ENCODE measurements around the gene STMND1.

Gene STMND1

GRCh38 chr6:17157617-17158016 lies 55.8 kb downstream of the STMND1 start:
- Histone ChIP-seq H3K36me3 (ENCODE audit: insufficient read depth, low read length) (no peaks in the 10 kb centered on the region), H3K79me2 (ENCODE audit: control insufficient read depth, insufficient read depth, low read length, unreplicated experiment) (no peaks in the 10 kb centered on the region), H3K27me3 (ENCODE audit: insufficient read depth, low read length) (peaks cover 45% of the 10 kb centered on the region), H3K27ac (ENCODE audit: low read depth, low read length) (no peak overlapping the region), H2AFZ (ENCODE audit: low read length, unreplicated experiment) (no peak overlapping the region), H3K4me3 (ENCODE audit: low read depth, low read length) (no peak overlapping the region), H3K4me1 (ENCODE audit: control insufficient read depth, insufficient read depth, low read length, unreplicated experiment) (no peaks in the 10 kb centered on the region)

- Histone ChIP-seq H3K4me1 (ENCODE audit: control insufficient read depth, insufficient read depth, low read length, unreplicated experiment) (no peaks in the 10 kb centered on the region), H3K79me2 (ENCODE audit: control insufficient read depth, insufficient read depth, low read length, unreplicated experiment) (no peaks in the 10 kb centered on the region), H3K27me3 (ENCODE audit: insufficient read depth, low read length) (peaks cover 45% of the 10 kb centered on the region), H3K4me3 (ENCODE audit: low read depth, low read length) (no peak overlapping the region), H3K36me3 (ENCODE audit: insufficient read depth, low read length) (no peaks in the 10 kb centered on the region), H2AFZ (ENCODE audit: low read length, unreplicated experiment) (no peak overlapping the region), H3K27ac (ENCODE audit: low read depth, low read length) (no peak overlapping the region)
These were observed 57.4 kb downstream of the STMND1 start for GRCh38 chr6:17159240-17159639.

- Histone ChIP-seq H3K79me2 (ENCODE audit: control insufficient read depth, insufficient read depth, low read length, unreplicated experiment) (no peaks in the 10 kb centered on the region), H3K4me3 (ENCODE audit: low read depth, low read length) (no peak overlapping the region), H3K36me3 (ENCODE audit: insufficient read depth, low read length) (no peaks in the 10 kb centered on the region), H3K27ac (ENCODE audit: low read depth, low read length) (no peak overlapping the region), H3K27me3 (ENCODE audit: insufficient read depth, low read length) (peaks cover 45% of the 10 kb centered on the region), H2AFZ (ENCODE audit: low read length, unreplicated experiment) (no peak overlapping the region), H3K4me1 (ENCODE audit: control insufficient read depth, insufficient read depth, low read length, unreplicated experiment) (no peaks in the 10 kb centered on the region)
These were observed 59.2 kb downstream of the STMND1 start for GRCh38 chr6:17161076-17161475.

- Histone ChIP-seq H3K27me3 (ENCODE audit: insufficient read depth, low read length) (peaks cover 18% of the 10 kb centered on the region), H2AFZ (ENCODE audit: low read length, unreplicated experiment) (no peak overlapping the region), H3K79me2 (ENCODE audit: control insufficient read depth, insufficient read depth, low read length, unreplicated experiment) (no peaks in the 10 kb centered on the region), H3K36me3 (ENCODE audit: insufficient read depth, low read length) (no peaks in the 10 kb centered on the region), H3K4me1 (ENCODE audit: control insufficient read depth, insufficient read depth, low read length, unreplicated experiment) (no peaks in the 10 kb centered on the region), H3K27ac (ENCODE audit: low read depth, low read length) (no peak overlapping the region), H3K4me3 (ENCODE audit: low read depth, low read length) (no peak overlapping the region)
These were observed 63.5 kb downstream of the STMND1 start for GRCh38 chr6:17165383-17165782.

- no peak overlapping the region for H3K27ac ChIP-seq (ENCODE audit: low read depth, low read length)
- no peaks in the 10 kb centered on the region; the same call in 1 of the 2 replicates for H3K27me3 ChIP-seq (ENCODE audit: insufficient read depth, low read length)
- H3K79me2 ChIP-seq (ENCODE audit: control insufficient read depth, insufficient read depth, low read length, unreplicated experiment), result no peaks in the 10 kb centered on the region
- no peak overlapping the region for H2AFZ ChIP-seq (ENCODE audit: low read length, unreplicated experiment)
- H3K4me1 ChIP-seq (ENCODE audit: control insufficient read depth, insufficient read depth, low read length, unreplicated experiment), result no peaks in the 10 kb centered on the region
- H3K4me3 ChIP-seq (ENCODE audit: low read depth, low read length), result no peak overlapping the region
- no peaks in the 10 kb centered on the region for H3K36me3 ChIP-seq (ENCODE audit: insufficient read depth, low read length)
These were observed 65.6 kb downstream of the STMND1 start for GRCh38 chr6:17167327-17167979.

GRCh38 chr6:17169291-17169690 lies 67.4 kb downstream of the STMND1 start:
- Histone ChIP-seq H3K27me3 (ENCODE audit: insufficient read depth, low read length) (no peaks in the 10 kb centered on the region; the same call in 1 of the 2 replicates), H3K4me1 (ENCODE audit: control insufficient read depth, insufficient read depth, low read length, unreplicated experiment) (no peaks in the 10 kb centered on the region), H2AFZ (ENCODE audit: low read length, unreplicated experiment) (no peak overlapping the region), H3K4me3 (ENCODE audit: low read depth, low read length) (no peak overlapping the region), H3K36me3 (ENCODE audit: insufficient read depth, low read length) (no peaks in the 10 kb centered on the region), H3K79me2 (ENCODE audit: control insufficient read depth, insufficient read depth, low read length, unreplicated experiment) (no peaks in the 10 kb centered on the region), H3K27ac (ENCODE audit: low read depth, low read length) (no peak overlapping the region)

GRCh38 chr6:17169711-17170110 lies 67.9 kb downstream of the STMND1 start:
- H2AFZ ChIP-seq (ENCODE audit: low read length, unreplicated experiment), result no peak overlapping the region
- no peaks in the 10 kb centered on the region; the same call in 1 of the 2 replicates for H3K27me3 ChIP-seq (ENCODE audit: insufficient read depth, low read length)
- no peak overlapping the region for H3K4me3 ChIP-seq (ENCODE audit: low read depth, low read length)
- no peak overlapping the region for H3K27ac ChIP-seq (ENCODE audit: low read depth, low read length)
- H3K36me3 ChIP-seq (ENCODE audit: insufficient read depth, low read length), result no peaks in the 10 kb centered on the region
- no peaks in the 10 kb centered on the region for H3K79me2 ChIP-seq (ENCODE audit: control insufficient read depth, insufficient read depth, low read length, unreplicated experiment)
- H3K4me1 ChIP-seq (ENCODE audit: control insufficient read depth, insufficient read depth, low read length, unreplicated experiment), result no peaks in the 10 kb centered on the region

GRCh38 chr6:17172836-17173470 lies 71.1 kb downstream of the STMND1 start:
- H3K79me2 ChIP-seq (ENCODE audit: control insufficient read depth, insufficient read depth, low read length, unreplicated experiment), result no peaks in the 10 kb centered on the region

GRCh38 chr6:17178326-17178725 lies 76.5 kb downstream of the STMND1 start:
- H3K4me3 ChIP-seq (ENCODE audit: low read depth, low read length), result no peak overlapping the region
- H3K4me1 ChIP-seq (ENCODE audit: control insufficient read depth, insufficient read depth, low read length, unreplicated experiment), result no peaks in the 10 kb centered on the region
- no peaks in the 10 kb centered on the region for H3K79me2 ChIP-seq (ENCODE audit: control insufficient read depth, insufficient read depth, low read length, unreplicated experiment)
- H3K36me3 ChIP-seq (ENCODE audit: insufficient read depth, low read length), result no peaks in the 10 kb centered on the region
- H3K27ac ChIP-seq (ENCODE audit: low read depth, low read length), result no peak overlapping the region
- peaks cover 4% of the 10 kb centered on the region; the same call in 1 of the 2 replicates for H3K27me3 ChIP-seq (ENCODE audit: insufficient read depth, low read length)
- no peak overlapping the region for H2AFZ ChIP-seq (ENCODE audit: low read length, unreplicated experiment)

More at GRCh38 chr6:17172836-17173470, 71.1 kb downstream of the STMND1 start:
- H3K4me3 ChIP-seq (ENCODE audit: low read depth, low read length), result no peak overlapping the region
- no peaks in the 10 kb centered on the region for H3K36me3 ChIP-seq (ENCODE audit: insufficient read depth, low read length)
- peaks cover 3% of the 10 kb centered on the region; the same call in 1 of the 2 replicates for H3K27me3 ChIP-seq (ENCODE audit: insufficient read depth, low read length)
- H3K4me1 ChIP-seq (ENCODE audit: control insufficient read depth, insufficient read depth, low read length, unreplicated experiment), result no peaks in the 10 kb centered on the region
- no peak overlapping the region for H2AFZ ChIP-seq (ENCODE audit: low read length, unreplicated experiment)
- H3K27ac ChIP-seq (ENCODE audit: low read depth, low read length), result no peak overlapping the region

- Histone ChIP-seq H3K79me2 (ENCODE audit: control insufficient read depth, insufficient read depth, low read length, unreplicated experiment) (no peaks in the 10 kb centered on the region), H3K27me3 (ENCODE audit: insufficient read depth, low read length) (0 out of 2 replicates have a peak, but pooled peaks cover 5% of the 10 kb centered on the region), H3K4me1 (ENCODE audit: control insufficient read depth, insufficient read depth, low read length, unreplicated experiment) (no peaks in the 10 kb centered on the region), H3K4me3 (ENCODE audit: low read depth, low read length) (no peak overlapping the region), H3K27ac (ENCODE audit: low read depth, low read length) (peak overlapping the region; percentile 35; the same call in 1 of the 2 replicates), H3K36me3 (ENCODE audit: insufficient read depth, low read length) (no peaks in the 10 kb centered on the region), H2AFZ (ENCODE audit: low read length, unreplicated experiment) (no peak overlapping the region)
These were observed 77.1 kb downstream of the STMND1 start for GRCh38 chr6:17178754-17179529.

All from ACC112 (cell line).